ENCODE measurements around the gene PIGK.

DNA sequence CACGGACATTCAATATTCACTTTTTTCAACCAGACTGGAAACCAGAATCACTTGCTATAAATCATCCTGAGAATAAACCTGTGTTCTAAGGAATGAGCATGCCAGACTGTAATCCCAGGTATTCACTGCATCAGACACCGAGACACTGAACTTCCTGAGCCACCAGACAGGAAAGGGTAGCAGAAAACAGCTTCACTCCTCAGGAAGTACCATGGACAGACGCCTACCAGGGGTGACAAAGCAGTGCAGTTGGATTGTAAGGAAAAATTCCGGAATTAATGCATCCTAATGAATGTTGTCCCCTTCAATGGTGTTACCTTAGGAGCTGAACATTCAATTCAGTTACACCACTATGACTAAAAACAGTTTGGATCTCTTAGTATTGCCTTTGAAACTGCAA is 156.1 kb downstream of the PIGK start:
- TF ChIP-seq, protein P1, sequence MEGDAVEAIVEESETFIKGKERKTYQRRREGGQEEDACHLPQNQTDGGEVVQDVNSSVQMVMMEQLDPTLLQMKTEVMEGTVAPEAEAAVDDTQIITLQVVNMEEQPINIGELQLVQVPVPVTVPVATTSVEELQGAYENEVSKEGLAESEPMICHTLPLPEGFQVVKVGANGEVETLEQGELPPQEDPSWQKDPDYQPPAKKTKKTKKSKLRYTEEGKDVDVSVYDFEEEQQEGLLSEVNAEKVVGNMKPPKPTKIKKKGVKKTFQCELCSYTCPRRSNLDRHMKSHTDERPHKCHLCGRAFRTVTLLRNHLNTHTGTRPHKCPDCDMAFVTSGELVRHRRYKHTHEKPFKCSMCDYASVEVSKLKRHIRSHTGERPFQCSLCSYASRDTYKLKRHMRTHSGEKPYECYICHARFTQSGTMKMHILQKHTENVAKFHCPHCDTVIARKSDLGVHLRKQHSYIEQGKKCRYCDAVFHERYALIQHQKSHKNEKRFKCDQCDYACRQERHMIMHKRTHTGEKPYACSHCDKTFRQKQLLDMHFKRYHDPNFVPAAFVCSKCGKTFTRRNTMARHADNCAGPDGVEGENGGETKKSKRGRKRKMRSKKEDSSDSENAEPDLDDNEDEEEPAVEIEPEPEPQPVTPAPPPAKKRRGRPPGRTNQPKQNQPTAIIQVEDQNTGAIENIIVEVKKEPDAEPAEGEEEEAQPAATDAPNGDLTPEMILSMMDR (IDR thresholded peaks at IDR 0.05; ENCODE audit: low read length), result no peak
- no peak for TF ChIP-seq EZH2 (IDR thresholded peaks at IDR 0.05; ENCODE audit: borderline replicate concordance, low read length)
